A673 (cell line): ENCODE measurements around the gene SOX10.

Experiments
- CTCF ChIP-seq: fragments of 300-800, 200-600 bp; sonication (generic); conservative IDR thresholded peaks from 2 replicates; pipeline ENCODE4 v1.5.1; 2017; ENCODE audit warnings: low read depth, mild to moderate bottlenecking, antibody characterized with exemption, low read length, moderate library complexity, mixed read lengths
- EZH2 ChIP-seq: fragments of 200-600 bp; sonication (generic); IDR thresholded peaks from 2 replicates; pipeline ENCODE4 v1.6.1; 2017; ENCODE audit warnings: borderline replicate concordance, low read depth, mild to moderate bottlenecking, mixed read lengths, antibody characterized with exemption, low read length; ENCODE audit not compliant: poor library complexity, severe bottlenecking

- no peak for TF ChIP-seq EZH2
- TF ChIP-seq CTCF, result no peak
Measured at GRCh38 chr22:37970864-37971263, 13.5 kb downstream of the SOX10 start.
